Measurements from ENCODE around the gene ABTB2. TPM values are rescaled to one million over a fixed set of nuclear protein-coding genes. Genes with fewer than 3 reads are reported as not detected.

The ABTB2 gene
- polyA plus RNA-seq, 1 donor from 2014 or later: 0.68 TPM

GRCh38 chr11:34359548-34359891, 1.7 kb upstream of the ABTB2 start:
- H2AFZ ChIP-seq (ENCODE audit: low read depth, low read length): no peak overlapping the region
- no peaks in the 10 kb centered on the region for H3K79me2 ChIP-seq (replicated peaks; ENCODE audit: insufficient read depth, low read length)
- H3K27me3 ChIP-seq (ENCODE audit: insufficient read depth, low read depth, low read length): peaks cover 21% of the 10 kb centered on the region
- H3K4me3 ChIP-seq (ENCODE audit: low read length): peak overlapping the region; percentile 75
- H3K9ac ChIP-seq (ENCODE audit: low read length): no peak overlapping the region
- no peaks in the 10 kb centered on the region for H4K20me1 ChIP-seq (ENCODE audit: insufficient read depth)
- no peaks in the 10 kb centered on the region for H3F3A ChIP-seq (ENCODE audit: insufficient read depth, low read length, poor library complexity, severe bottlenecking)
- H3K36me3 ChIP-seq (ENCODE audit: insufficient read depth, low read length): no peaks in the 10 kb centered on the region
- peak overlapping the region; percentile 73 for H3K4me2 ChIP-seq (ENCODE audit: low read length)
- no peak overlapping the region for H3K27ac ChIP-seq (ENCODE audit: low read length)
- H3K9me2 ChIP-seq (ENCODE audit: insufficient read depth, low read length): no peaks in the 10 kb centered on the region
- TF ChIP-seq, protein P1, sequence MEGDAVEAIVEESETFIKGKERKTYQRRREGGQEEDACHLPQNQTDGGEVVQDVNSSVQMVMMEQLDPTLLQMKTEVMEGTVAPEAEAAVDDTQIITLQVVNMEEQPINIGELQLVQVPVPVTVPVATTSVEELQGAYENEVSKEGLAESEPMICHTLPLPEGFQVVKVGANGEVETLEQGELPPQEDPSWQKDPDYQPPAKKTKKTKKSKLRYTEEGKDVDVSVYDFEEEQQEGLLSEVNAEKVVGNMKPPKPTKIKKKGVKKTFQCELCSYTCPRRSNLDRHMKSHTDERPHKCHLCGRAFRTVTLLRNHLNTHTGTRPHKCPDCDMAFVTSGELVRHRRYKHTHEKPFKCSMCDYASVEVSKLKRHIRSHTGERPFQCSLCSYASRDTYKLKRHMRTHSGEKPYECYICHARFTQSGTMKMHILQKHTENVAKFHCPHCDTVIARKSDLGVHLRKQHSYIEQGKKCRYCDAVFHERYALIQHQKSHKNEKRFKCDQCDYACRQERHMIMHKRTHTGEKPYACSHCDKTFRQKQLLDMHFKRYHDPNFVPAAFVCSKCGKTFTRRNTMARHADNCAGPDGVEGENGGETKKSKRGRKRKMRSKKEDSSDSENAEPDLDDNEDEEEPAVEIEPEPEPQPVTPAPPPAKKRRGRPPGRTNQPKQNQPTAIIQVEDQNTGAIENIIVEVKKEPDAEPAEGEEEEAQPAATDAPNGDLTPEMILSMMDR (IDR thresholded peaks at IDR 0.05; ENCODE audit: poor library complexity, severe bottlenecking): no peak
- TF ChIP-seq, protein P2, sequence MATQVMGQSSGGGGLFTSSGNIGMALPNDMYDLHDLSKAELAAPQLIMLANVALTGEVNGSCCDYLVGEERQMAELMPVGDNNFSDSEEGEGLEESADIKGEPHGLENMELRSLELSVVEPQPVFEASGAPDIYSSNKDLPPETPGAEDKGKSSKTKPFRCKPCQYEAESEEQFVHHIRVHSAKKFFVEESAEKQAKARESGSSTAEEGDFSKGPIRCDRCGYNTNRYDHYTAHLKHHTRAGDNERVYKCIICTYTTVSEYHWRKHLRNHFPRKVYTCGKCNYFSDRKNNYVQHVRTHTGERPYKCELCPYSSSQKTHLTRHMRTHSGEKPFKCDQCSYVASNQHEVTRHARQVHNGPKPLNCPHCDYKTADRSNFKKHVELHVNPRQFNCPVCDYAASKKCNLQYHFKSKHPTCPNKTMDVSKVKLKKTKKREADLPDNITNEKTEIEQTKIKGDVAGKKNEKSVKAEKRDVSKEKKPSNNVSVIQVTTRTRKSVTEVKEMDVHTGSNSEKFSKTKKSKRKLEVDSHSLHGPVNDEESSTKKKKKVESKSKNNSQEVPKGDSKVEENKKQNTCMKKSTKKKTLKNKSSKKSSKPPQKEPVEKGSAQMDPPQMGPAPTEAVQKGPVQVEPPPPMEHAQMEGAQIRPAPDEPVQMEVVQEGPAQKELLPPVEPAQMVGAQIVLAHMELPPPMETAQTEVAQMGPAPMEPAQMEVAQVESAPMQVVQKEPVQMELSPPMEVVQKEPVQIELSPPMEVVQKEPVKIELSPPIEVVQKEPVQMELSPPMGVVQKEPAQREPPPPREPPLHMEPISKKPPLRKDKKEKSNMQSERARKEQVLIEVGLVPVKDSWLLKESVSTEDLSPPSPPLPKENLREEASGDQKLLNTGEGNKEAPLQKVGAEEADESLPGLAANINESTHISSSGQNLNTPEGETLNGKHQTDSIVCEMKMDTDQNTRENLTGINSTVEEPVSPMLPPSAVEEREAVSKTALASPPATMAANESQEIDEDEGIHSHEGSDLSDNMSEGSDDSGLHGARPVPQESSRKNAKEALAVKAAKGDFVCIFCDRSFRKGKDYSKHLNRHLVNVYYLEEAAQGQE (IDR thresholded peaks at IDR 0.05; ENCODE audit: borderline replicate concordance): no peak
- TF ChIP-seq EP300 (conservative IDR thresholded peaks at IDR 0.05; ENCODE audit: poor library complexity, severe bottlenecking) (no peak), EZH2 (IDR thresholded peaks at IDR 0.05; ENCODE audit: borderline replicate concordance, insufficient read depth, low read length, poor library complexity, severe bottlenecking) (no peak), MXI1 (conservative IDR thresholded peaks at IDR 0.05; ENCODE audit: poor library complexity, severe bottlenecking) (no peak), SMC3 (conservative IDR thresholded peaks at IDR 0.05; ENCODE audit: poor library complexity) (peak; percentile 62)
- no peaks in the 10 kb centered on the region for H3K9me3 ChIP-seq (ENCODE audit: low read length)

- H3K27ac ChIP-seq (ENCODE audit: low read length): no peak overlapping the region
- no peaks in the 10 kb centered on the region for H3K9me2 ChIP-seq (ENCODE audit: insufficient read depth, low read length)
- no peak for TF ChIP-seq TAF1 (IDR thresholded peaks at IDR 0.05; ENCODE audit: low read depth)
- TF ChIP-seq, protein P1 (IDR thresholded peaks at IDR 0.05; ENCODE audit: poor library complexity, severe bottlenecking): peak; percentile 99
- TF ChIP-seq SMC3 (conservative IDR thresholded peaks at IDR 0.05; ENCODE audit: poor library complexity): peak; percentile 97
- no peak for TF ChIP-seq POLR2AphosphoS5 (IDR thresholded peaks at IDR 0.05)
- peak; percentile 98 for TF ChIP-seq RAD21 (conservative IDR thresholded peaks at IDR 0.05)
- peak; percentile 60 for TF ChIP-seq MXI1 (conservative IDR thresholded peaks at IDR 0.05; ENCODE audit: poor library complexity, severe bottlenecking)
- H3K79me2 ChIP-seq (replicated peaks; ENCODE audit: insufficient read depth, low read length): no peaks in the 10 kb centered on the region
- peak overlapping the region; percentile 52 for H3K9ac ChIP-seq (ENCODE audit: low read length)
- peak overlapping the region; percentile 29 for H2AFZ ChIP-seq (ENCODE audit: low read depth, low read length)
- H3K36me3 ChIP-seq (ENCODE audit: insufficient read depth, low read length): no peaks in the 10 kb centered on the region
- H3K4me2 ChIP-seq (ENCODE audit: low read length): peak overlapping the region; percentile 73
- H3K9me3 ChIP-seq (ENCODE audit: low read length): no peaks in the 10 kb centered on the region
- no peaks in the 10 kb centered on the region for H3F3A ChIP-seq (ENCODE audit: insufficient read depth, low read length, poor library complexity, severe bottlenecking)
- peaks cover 21% of the 10 kb centered on the region for H3K27me3 ChIP-seq (ENCODE audit: insufficient read depth, low read depth, low read length)
- peak overlapping the region; percentile 75 for H3K4me3 ChIP-seq (ENCODE audit: low read length)
- no peaks in the 10 kb centered on the region for H4K20me1 ChIP-seq (ENCODE audit: insufficient read depth)
Observed at GRCh38 chr11:34358728-34359547, 1.1 kb upstream of the ABTB2 start.

Measured in neural cell (in vitro differentiated cells).